Mesenchymal stem cell (in vitro differentiated cells and primary cell): ENCODE data around the gene PLPP4.

Experiments
- DNase-seq: peaks from one replicate; pipeline ENCODE4 v3.0.0-alpha.2; 2013
- H2AFZ ChIP-seq: one replicate; pipeline ENCODE4 v1.6.1; 2013; ENCODE audit warnings: low read depth, mild to moderate bottlenecking, control low read depth, inconsistent platforms, low read length, moderate library complexity
- H2AK5ac ChIP-seq: 2 replicates; pipeline ENCODE4 v1.6.1; 2013; ENCODE audit warnings: low read length, moderate library complexity, mild to moderate bottlenecking, inconsistent platforms; ENCODE audit not compliant: severe bottlenecking
- H2BK120ac ChIP-seq: one replicate; pipeline ENCODE4 v1.6.1; 2013; ENCODE audit warnings: low read depth, mild to moderate bottlenecking, inconsistent platforms, low read length, moderate library complexity
- H2BK12ac ChIP-seq, 2 experiments: one replicate each; pipeline ENCODE4 v1.6.1; 2013; ENCODE audit warnings: inconsistent platforms in 2 of 2, low read length in 2 of 2, mild to moderate bottlenecking in 2 of 2, moderate library complexity in 2 of 2, control low read depth in 1 of 2
- H2BK15ac ChIP-seq: one replicate; pipeline ENCODE4 v1.6.1; 2013; ENCODE audit warnings: mild to moderate bottlenecking, low read depth, inconsistent platforms; ENCODE audit not compliant: poor library complexity, severe bottlenecking
- H2BK5ac ChIP-seq: 2 replicates; pipeline ENCODE4 v1.6.1; 2013; ENCODE audit warnings: low read depth, mild to moderate bottlenecking, low read length, control low read depth, inconsistent platforms; ENCODE audit not compliant: poor library complexity, severe bottlenecking
- H3K14ac ChIP-seq, 2 experiments: one replicate each; pipeline ENCODE4 v1.6.1; 2013; ENCODE audit warnings: inconsistent platforms in 2 of 2, low read length in 2 of 2, control low read depth in 1 of 2, mild to moderate bottlenecking in 1 of 2, moderate library complexity in 1 of 2
- H3K18ac ChIP-seq, 2 experiments: one replicate each; pipeline ENCODE4 v1.6.1; 2013; ENCODE audit warnings: inconsistent platforms in 2 of 2, low read length in 2 of 2, control low read depth in 1 of 2, low read depth in 1 of 2, mild to moderate bottlenecking in 1 of 2
- H3K23ac ChIP-seq, 2 experiments: one replicate each; pipeline ENCODE4 v1.6.1; 2013; ENCODE audit warnings: inconsistent platforms in 2 of 2, low read length in 2 of 2, mild to moderate bottlenecking in 2 of 2, moderate library complexity in 2 of 2, control low read depth in 1 of 2
- H3K27ac ChIP-seq: 2 replicates; pipeline ENCODE4 v1.5.1; 2013; ENCODE audit warnings: mild to moderate bottlenecking, moderate library complexity, low read length, control low read depth, inconsistent platforms; ENCODE audit not compliant: poor library complexity, severe bottlenecking
- H3K27me3 ChIP-seq, 2 experiments: 2 replicates each; pipeline versions ENCODE4 v1.6.1 to v1.7.0; 2013; ENCODE audit warnings: low read length in 2 of 2, mild to moderate bottlenecking in 2 of 2, moderate library complexity in 2 of 2, control low read depth in 1 of 2, inconsistent platforms in 1 of 2; ENCODE audit not compliant: control insufficient read depth in 1 of 2, insufficient read depth in 1 of 2
- H3K36me3 ChIP-seq, 2 experiments: 2 replicates each; pipeline versions ENCODE4 v1.6.1 to v1.7.0; 2013; ENCODE audit warnings: low read length in 2 of 2, control low read depth in 1 of 2, inconsistent platforms in 1 of 2, low read depth in 1 of 2, mild to moderate bottlenecking in 1 of 2; ENCODE audit not compliant: insufficient read depth in 2 of 2, control insufficient read depth in 1 of 2
- H3K4ac ChIP-seq, 2 experiments: one replicate each; pipeline ENCODE4 v1.6.1; 2013; ENCODE audit warnings: inconsistent platforms in 2 of 2, low read length in 2 of 2, mild to moderate bottlenecking in 2 of 2, moderate library complexity in 2 of 2, control low read depth in 1 of 2, low read depth in 1 of 2
- H3K4me1 ChIP-seq: 2 replicates; pipeline ENCODE4 v1.6.1; 2013; ENCODE audit warnings: low read depth, low read length, control low read depth; ENCODE audit not compliant: control insufficient read depth, insufficient read depth
- H3K4me2 ChIP-seq: 2 replicates; pipeline ENCODE4 v1.6.1; 2013; ENCODE audit warnings: low read length, mild to moderate bottlenecking, inconsistent platforms; ENCODE audit not compliant: poor library complexity, severe bottlenecking
- H3K4me3 ChIP-seq, 2 experiments: 2 replicates each; pipeline versions ENCODE4 v1.5.1 to v1.7.0; 2013; ENCODE audit warnings: low read length in 2 of 2, mild to moderate bottlenecking in 2 of 2, control low read depth in 1 of 2, low read depth in 1 of 2; ENCODE audit not compliant: insufficient read depth in 1 of 2
- H3K79me1 ChIP-seq: replicated peaks from 2 replicates; pipeline ENCODE4 v1.6.1; 2013; ENCODE audit warnings: mild to moderate bottlenecking, control low read depth, low read length, inconsistent platforms; ENCODE audit not compliant: poor library complexity, severe bottlenecking
- H3K9ac ChIP-seq: 2 replicates; pipeline ENCODE4 v1.7.0; 2013; ENCODE audit warnings: mild to moderate bottlenecking, low read length, moderate library complexity
- H3K9me3 ChIP-seq: 2 replicates; pipeline ENCODE4 v1.7.0; 2013; ENCODE audit warnings: mild to moderate bottlenecking, low read length; ENCODE audit not compliant: control insufficient read depth
- H4K8ac ChIP-seq: one replicate; pipeline ENCODE4 v1.6.1; 2013; ENCODE audit warnings: inconsistent platforms, mild to moderate bottlenecking, low read length, moderate library complexity
- H4K91ac ChIP-seq: one replicate; pipeline ENCODE4 v1.6.1; 2013; ENCODE audit warnings: mild to moderate bottlenecking, low read length, inconsistent platforms
- WGBS: methylation state at CpG from one replicate; pipeline ENCODE4 v1.1.7; 2013; ENCODE audit warnings: mixed read lengths; 5-methylcytosine and 5-hydroxymethylcytosine counted together

PLPP4 gene

DNA sequence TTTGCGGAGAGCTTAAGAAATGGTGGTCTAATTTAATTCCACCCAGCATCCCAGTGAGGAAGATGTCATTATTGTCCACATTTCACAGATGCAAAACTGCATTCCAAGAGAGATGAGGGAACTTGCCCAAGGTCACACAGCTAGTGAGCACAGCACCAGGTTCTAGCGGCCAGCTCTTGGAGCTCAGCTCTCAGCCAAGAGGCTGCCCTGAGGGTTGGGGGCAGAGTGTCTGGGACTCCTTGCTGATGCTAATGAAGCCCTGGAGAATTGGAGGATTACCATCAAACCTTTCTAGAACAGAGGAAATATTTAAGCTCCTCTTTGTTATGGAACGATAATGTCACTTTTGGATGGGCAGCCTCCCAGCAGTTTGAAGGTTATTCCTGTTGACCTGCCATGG is 48.0 kb downstream of the PLPP4 start:
- H3K18ac ChIP-seq, result no peak overlapping the region
- no peaks in the 10 kb centered on the region for H3K36me3 ChIP-seq
- H3K4me2 ChIP-seq, result no peak overlapping the region
- no peak overlapping the region for H2BK5ac ChIP-seq
- no peak overlapping the region for H3K9ac ChIP-seq
- H2BK120ac ChIP-seq, result no peak overlapping the region
- no peak overlapping the region for H3K27ac ChIP-seq
- H3K14ac ChIP-seq, result no peak overlapping the region
- H3K79me1 ChIP-seq, result no peaks in the 10 kb centered on the region
- 92% methylated on average over 3 of the region's 3 CpGs for WGBS
- H2AFZ ChIP-seq, result no peak overlapping the region
- DNase-seq, result no peak
- no peak overlapping the region for H2AK5ac ChIP-seq
- H3K9me3 ChIP-seq, result no peaks in the 10 kb centered on the region
- H2BK12ac ChIP-seq, result no peak overlapping the region
- no peak overlapping the region for H2BK15ac ChIP-seq
- H4K91ac ChIP-seq, result no peak overlapping the region
- no peak overlapping the region for H3K23ac ChIP-seq
- no peak overlapping the region for H4K8ac ChIP-seq
- no peaks in the 10 kb centered on the region for H3K4me1 ChIP-seq
- no peak overlapping the region for H3K4ac ChIP-seq
- no peaks in the 10 kb centered on the region for H3K27me3 ChIP-seq
- H3K4me3 ChIP-seq, result no peak overlapping the region

DNA sequence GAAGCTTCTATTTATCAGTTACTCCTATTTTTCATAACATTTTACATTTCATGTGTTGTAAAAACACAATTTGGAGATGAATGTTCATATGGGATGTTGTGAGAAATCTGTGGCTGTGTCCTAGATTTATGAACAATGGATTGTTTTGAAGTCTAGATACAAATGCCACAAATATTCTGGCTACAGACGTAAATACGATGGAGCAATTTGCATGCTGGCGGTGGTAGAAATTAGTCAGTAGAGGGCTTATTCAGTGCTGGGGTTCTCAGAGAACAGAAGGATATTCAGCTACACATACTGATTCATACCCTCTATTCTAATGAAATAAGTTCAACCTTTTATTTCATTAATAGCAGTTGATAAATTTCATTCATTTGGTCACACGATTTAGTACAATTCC is 48.8 kb downstream of the PLPP4 start:
- no peak overlapping the region for H3K9ac ChIP-seq
- H4K8ac ChIP-seq, result no peak overlapping the region
- H2AK5ac ChIP-seq, result no peak overlapping the region
- no peaks in the 10 kb centered on the region for H3K36me3 ChIP-seq
- WGBS, result 100% methylated on average over 1 of the region's 4 CpGs
- no peak overlapping the region for H3K27ac ChIP-seq
- no peak overlapping the region for H2BK15ac ChIP-seq
- H3K4me1 ChIP-seq, result no peaks in the 10 kb centered on the region
- no peak overlapping the region for H2BK12ac ChIP-seq
- no peak for DNase-seq
- no peaks in the 10 kb centered on the region for H3K79me1 ChIP-seq
- H2BK120ac ChIP-seq, result no peak overlapping the region
- no peak overlapping the region for H2AFZ ChIP-seq
- peaks cover 4% of the 10 kb centered on the region for H3K9me3 ChIP-seq
- no peak overlapping the region for H3K4me2 ChIP-seq
- H3K4ac ChIP-seq, result no peak overlapping the region
- no peak overlapping the region for H3K4me3 ChIP-seq
- no peak overlapping the region for H3K18ac ChIP-seq
- no peak overlapping the region for H2BK5ac ChIP-seq
- no peak overlapping the region for H3K14ac ChIP-seq
- no peak overlapping the region for H3K23ac ChIP-seq
- H4K91ac ChIP-seq, result no peak overlapping the region
- H3K27me3 ChIP-seq, result no peaks in the 10 kb centered on the region

GRCh38 chr10:120506674-120507073 is 49.6 kb downstream of the PLPP4 start:
- DNase-seq, result no peak
- no peak overlapping the region for H3K14ac ChIP-seq
- no peak overlapping the region for H3K4me2 ChIP-seq
- no peak overlapping the region for H4K8ac ChIP-seq
- no peak overlapping the region for H3K9ac ChIP-seq
- H2AK5ac ChIP-seq, result no peak overlapping the region
- H3K27me3 ChIP-seq, result no peaks in the 10 kb centered on the region
- H2BK120ac ChIP-seq, result no peak overlapping the region
- H2BK12ac ChIP-seq, result no peak overlapping the region
- H3K27ac ChIP-seq, result no peak overlapping the region
- H3K9me3 ChIP-seq, result peaks cover 4% of the 10 kb centered on the region
- H2BK5ac ChIP-seq, result no peak overlapping the region
- 61% methylated on average over 3 of the region's 3 CpGs for WGBS
- no peaks in the 10 kb centered on the region for H3K4me1 ChIP-seq
- H4K91ac ChIP-seq, result no peak overlapping the region
- no peak overlapping the region for H3K23ac ChIP-seq
- no peak overlapping the region for H2BK15ac ChIP-seq
- H3K18ac ChIP-seq, result no peak overlapping the region
- H2AFZ ChIP-seq, result no peak overlapping the region
- H3K4ac ChIP-seq, result no peak overlapping the region
- no peak overlapping the region for H3K4me3 ChIP-seq
- H3K79me1 ChIP-seq, result no peaks in the 10 kb centered on the region
- H3K36me3 ChIP-seq, result no peaks in the 10 kb centered on the region

DNA sequence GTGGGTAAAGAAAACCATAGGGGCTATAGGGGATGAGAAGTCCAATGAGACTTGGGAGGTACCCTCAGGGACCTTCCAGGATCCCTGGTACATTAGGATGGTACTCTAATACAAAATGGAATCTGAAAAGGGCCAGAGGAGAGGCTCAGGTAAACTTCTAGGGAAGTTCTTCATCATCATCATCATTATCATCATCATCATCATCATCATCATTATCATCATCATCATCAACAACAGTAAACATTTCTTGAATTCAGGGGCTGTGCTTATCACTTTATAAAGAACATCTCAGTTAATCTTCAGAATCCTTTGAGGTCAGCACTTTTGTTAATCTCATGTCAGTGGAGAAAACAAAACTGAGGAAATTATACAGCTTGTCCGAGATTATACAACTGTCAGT is 50.1 kb downstream of the PLPP4 start:
- no peak overlapping the region for H3K4ac ChIP-seq
- H3K23ac ChIP-seq, result no peak overlapping the region
- no peak overlapping the region for H2AFZ ChIP-seq
- DNase-seq, result no peak
- no peak overlapping the region for H3K14ac ChIP-seq
- no peak overlapping the region for H2BK12ac ChIP-seq
- WGBS, result 74% methylated on average over 1 of the region's 1 CpG
- H3K4me1 ChIP-seq, result no peaks in the 10 kb centered on the region
- H3K9me3 ChIP-seq, result peaks cover 4% of the 10 kb centered on the region
- no peak overlapping the region for H2BK120ac ChIP-seq
- H3K27ac ChIP-seq, result no peak overlapping the region
- H2AK5ac ChIP-seq, result no peak overlapping the region
- H2BK5ac ChIP-seq, result no peak overlapping the region
- no peaks in the 10 kb centered on the region for H3K27me3 ChIP-seq
- no peaks in the 10 kb centered on the region for H3K36me3 ChIP-seq
- no peak overlapping the region for H3K9ac ChIP-seq
- H3K79me1 ChIP-seq, result no peaks in the 10 kb centered on the region
- no peak overlapping the region for H3K4me3 ChIP-seq
- no peak overlapping the region for H3K18ac ChIP-seq
- no peak overlapping the region for H4K8ac ChIP-seq
- H3K4me2 ChIP-seq, result no peak overlapping the region
- no peak overlapping the region for H4K91ac ChIP-seq
- H2BK15ac ChIP-seq, result no peak overlapping the region
